ENCODE results near the gene PANK2.
A peak's percentile ranks its signal among the peaks of the same experiment; 100 is the strongest.

The PANK2 gene

GRCh38 chr20:3847429-3847940 lies 41.7 kb upstream of the PANK2 start:
- peak; percentile 22 for DNase-seq (ENCODE audit: low spot score)
- in situ Hi-C loops (cut with MboI; ENCODE audit: low pct_unique_long_range_greater_than_20kb, low sequenced_read_pairs, unreplicated experiment): no loop called here

GRCh38 chr20:3848565-3848964 lies 40.6 kb upstream of the PANK2 start:
- DNase-seq (ENCODE audit: low spot score): peak; percentile 15
- no peak for TF ChIP-seq CTCF (IDR thresholded peaks at IDR 0.05; ENCODE audit: extremely low read depth, insufficient read depth, missing control alignments)
- in situ Hi-C loops (cut with MboI; ENCODE audit: low pct_unique_long_range_greater_than_20kb, low sequenced_read_pairs, unreplicated experiment): no loop called here

More at GRCh38 chr20:3847429-3847940, 41.7 kb upstream of the PANK2 start:
- TF ChIP-seq CTCF (IDR thresholded peaks at IDR 0.05; ENCODE audit: extremely low read depth, insufficient read depth, missing control alignments): no peak

DNA sequence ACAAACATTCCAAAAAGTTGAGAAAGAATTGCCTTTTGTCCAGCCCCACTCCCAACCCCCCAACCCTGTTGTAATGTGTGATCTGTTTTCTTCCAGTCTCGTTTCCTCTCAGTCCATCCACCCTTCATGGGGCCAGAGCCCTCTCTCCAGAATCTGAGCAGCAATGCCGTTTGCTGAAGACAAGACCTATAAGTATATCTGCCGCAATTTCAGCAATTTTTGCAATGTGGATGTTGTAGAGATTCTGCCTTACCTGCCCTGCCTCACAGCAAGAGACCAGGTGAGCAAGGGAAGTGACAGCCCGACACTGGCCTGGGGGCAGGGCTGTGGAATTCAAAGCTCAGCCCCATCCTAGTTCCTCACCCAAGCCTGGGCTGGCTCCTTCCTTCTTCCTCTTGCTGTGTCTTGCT lies 34.7 kb upstream of the PANK2 start:
- no peak for DNase-seq (ENCODE audit: low spot score)
- no peak for TF ChIP-seq CTCF (IDR thresholded peaks at IDR 0.05; ENCODE audit: extremely low read depth, insufficient read depth, missing control alignments)
- in situ Hi-C loops (cut with MboI; ENCODE audit: low pct_unique_long_range_greater_than_20kb, low sequenced_read_pairs, unreplicated experiment): no loop called here

- no peak for TF ChIP-seq CTCF (IDR thresholded peaks at IDR 0.05; ENCODE audit: extremely low read depth, insufficient read depth, missing control alignments)
- no peak for DNase-seq (ENCODE audit: low spot score)
- in situ Hi-C loops (cut with MboI; ENCODE audit: low pct_unique_long_range_greater_than_20kb, low sequenced_read_pairs, unreplicated experiment): no loop called here
Measured at GRCh38 chr20:3857405-3857804, 31.8 kb upstream of the PANK2 start.

GRCh38 chr20:3858689-3859088 lies 30.5 kb upstream of the PANK2 start:
- no peak for DNase-seq (ENCODE audit: low spot score)
- in situ Hi-C loops (cut with MboI; ENCODE audit: low pct_unique_long_range_greater_than_20kb, low sequenced_read_pairs, unreplicated experiment): no loop called here
- TF ChIP-seq CTCF (IDR thresholded peaks at IDR 0.05; ENCODE audit: extremely low read depth, insufficient read depth, missing control alignments): no peak

DNA sequence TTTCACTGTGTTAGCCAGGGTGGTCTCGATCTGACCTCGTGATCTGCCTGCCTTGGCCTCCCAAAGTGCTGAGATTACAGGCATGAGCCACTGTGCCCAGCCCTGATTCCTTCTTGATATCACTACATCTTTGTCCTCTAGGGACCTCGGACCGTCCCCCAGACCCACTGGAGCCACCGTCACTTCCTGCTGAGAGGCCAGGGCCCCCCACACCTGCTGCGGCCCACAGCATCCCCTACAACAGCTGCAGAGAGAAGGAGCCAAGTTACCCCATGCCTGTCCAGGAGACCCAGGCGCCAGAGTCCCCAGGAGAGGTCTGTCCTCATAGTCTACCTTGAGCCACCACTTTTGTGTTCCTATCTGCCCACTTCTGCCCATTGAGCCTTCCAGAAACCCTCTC lies 28.0 kb upstream of the PANK2 start:
- no peak for TF ChIP-seq CTCF (IDR thresholded peaks at IDR 0.05; ENCODE audit: extremely low read depth, insufficient read depth, missing control alignments)
- DNase-seq (ENCODE audit: low spot score): no peak
- in situ Hi-C loops (cut with MboI; ENCODE audit: low pct_unique_long_range_greater_than_20kb, low sequenced_read_pairs, unreplicated experiment): no loop called here

DNA sequence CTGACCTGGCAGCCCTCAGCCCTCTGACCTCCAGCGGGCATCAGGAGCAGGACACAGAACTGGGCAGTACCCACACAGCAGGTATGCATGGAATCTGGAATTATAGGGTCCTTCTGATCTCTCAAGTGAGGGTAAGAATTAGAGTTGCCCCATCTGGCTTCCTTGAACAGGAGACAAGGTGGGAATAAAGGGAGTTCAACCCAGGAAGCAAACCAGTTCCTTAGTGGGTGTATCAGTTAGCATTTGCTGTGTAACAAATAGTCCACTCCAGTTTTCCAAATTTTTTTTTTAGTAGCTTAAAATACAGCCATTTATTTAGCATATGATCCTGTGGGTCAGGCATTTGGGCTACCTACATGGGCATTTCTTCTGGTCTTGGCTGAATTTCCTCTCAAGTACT lies 26.9 kb upstream of the PANK2 start:
- in situ Hi-C loops (cut with MboI; ENCODE audit: low pct_unique_long_range_greater_than_20kb, low sequenced_read_pairs, unreplicated experiment): no loop called here
- no peak for DNase-seq (ENCODE audit: low spot score)
- no peak for TF ChIP-seq CTCF (IDR thresholded peaks at IDR 0.05; ENCODE audit: extremely low read depth, insufficient read depth, missing control alignments)

Measured in GM13977 (cell line).